ENCODE data around the gene CLEC16A. TPM values are rescaled to one million over a fixed set of nuclear protein-coding genes. Genes with fewer than 3 reads are reported as not detected.
A peak's percentile ranks its signal among the peaks of the same experiment; 100 is the strongest.

Gene CLEC16A
- total RNA-seq, 1 donor from 2014 or later = 7.8 TPM

- H3F3A ChIP-seq (ENCODE audit: low read depth) = no peaks in the 10 kb centered on the region
- H3K4me3 ChIP-seq = no peak overlapping the region
- H3K27ac ChIP-seq = no peak overlapping the region
- no peak overlapping the region for H3K4me2 ChIP-seq
- Mint-ChIP-seq H3K36me3 (peaks cover 9% of the 10 kb centered on the region), H3K27ac (no peak overlapping the region), H3K9me3 (no peaks in the 10 kb centered on the region), H3K4me1 (peaks cover 6% of the 10 kb centered on the region), H3K27me3 (ENCODE audit: insufficient read depth, low read depth) (peaks cover 3% of the 10 kb centered on the region), H3K4me3 (no peak overlapping the region)
- H3K4me1 ChIP-seq = no peaks in the 10 kb centered on the region
- H3K9ac ChIP-seq = no peak overlapping the region
- H4K20me1 ChIP-seq (ENCODE audit: low read depth) = no peaks in the 10 kb centered on the region
- H3K36me3 ChIP-seq = no peaks in the 10 kb centered on the region
- H3K79me2 ChIP-seq (ENCODE audit: low read depth) = no peaks in the 10 kb centered on the region
- TF ChIP-seq EZH2 (IDR thresholded peaks at IDR 0.05) (no peak), EZH2phosphoT487 (IDR thresholded peaks at IDR 0.05) (no peak), CTCF (IDR thresholded peaks at IDR 0.05) (no peak)
- no peaks in the 10 kb centered on the region for H3K27me3 ChIP-seq
- no peak for DNase-seq (ENCODE audit: low spot score)
- H2AFZ ChIP-seq (replicated peaks) = no peak overlapping the region
- no peaks in the 10 kb centered on the region for H3K9me3 ChIP-seq (ENCODE audit: low read depth)
Measured at GRCh38 chr16:11125936-11126335, 181.6 kb downstream of the CLEC16A start.

GRCh38 chr16:11126399-11127054, 182.2 kb downstream of the CLEC16A start:
- Histone ChIP-seq H4K20me1 (ENCODE audit: low read depth) (no peaks in the 10 kb centered on the region), H3K27ac (no peak overlapping the region), H3K4me2 (no peak overlapping the region), H3K9ac (no peak overlapping the region), H3K9me3 (ENCODE audit: low read depth) (no peaks in the 10 kb centered on the region), H3K4me1 (no peaks in the 10 kb centered on the region), H3K79me2 (ENCODE audit: low read depth) (no peaks in the 10 kb centered on the region), H3K36me3 (no peaks in the 10 kb centered on the region), H3F3A (ENCODE audit: low read depth) (no peaks in the 10 kb centered on the region), H3K27me3 (no peaks in the 10 kb centered on the region), H3K4me3 (no peak overlapping the region), H2AFZ (replicated peaks) (no peak overlapping the region)
- Mint-ChIP-seq H3K27ac (no peak overlapping the region), H3K36me3 (peaks cover 9% of the 10 kb centered on the region), H3K4me3 (no peak overlapping the region), H3K4me1 (peaks cover 6% of the 10 kb centered on the region), H3K27me3 (ENCODE audit: insufficient read depth, low read depth) (peaks cover 3% of the 10 kb centered on the region), H3K9me3 (no peaks in the 10 kb centered on the region)
- no peak for TF ChIP-seq EZH2 (IDR thresholded peaks at IDR 0.05)
- no peak for TF ChIP-seq EZH2phosphoT487 (IDR thresholded peaks at IDR 0.05)
- TF ChIP-seq CTCF (IDR thresholded peaks at IDR 0.05) = no peak
- no peak for DNase-seq (ENCODE audit: low spot score)

- Histone ChIP-seq H3K4me2 (no peak overlapping the region), H3K27ac (no peak overlapping the region), H3K9me3 (ENCODE audit: low read depth) (no peaks in the 10 kb centered on the region), H3K27me3 (no peaks in the 10 kb centered on the region), H3K9ac (no peak overlapping the region), H3K36me3 (no peaks in the 10 kb centered on the region), H3K4me3 (no peak overlapping the region), H4K20me1 (ENCODE audit: low read depth) (no peaks in the 10 kb centered on the region), H3K79me2 (ENCODE audit: low read depth) (no peaks in the 10 kb centered on the region), H3F3A (ENCODE audit: low read depth) (no peaks in the 10 kb centered on the region), H2AFZ (replicated peaks) (no peak overlapping the region), H3K4me1 (no peaks in the 10 kb centered on the region)
- DNase-seq (ENCODE audit: low spot score) = no peak
- Mint-ChIP-seq H3K27me3 (ENCODE audit: insufficient read depth, low read depth) (peaks cover 3% of the 10 kb centered on the region), H3K9me3 (no peaks in the 10 kb centered on the region), H3K36me3 (peaks cover 9% of the 10 kb centered on the region), H3K4me1 (peaks cover 17% of the 10 kb centered on the region), H3K4me3 (no peak overlapping the region), H3K27ac (peak overlapping the region; percentile 54)
- TF ChIP-seq EZH2phosphoT487 (IDR thresholded peaks at IDR 0.05) (no peak), EZH2 (IDR thresholded peaks at IDR 0.05) (no peak), CTCF (IDR thresholded peaks at IDR 0.05) (no peak)
Measured at GRCh38 chr16:11127610-11128195, 183.3 kb downstream of the CLEC16A start.
